ENCODE measurements around the gene KRTAP6-1.

KRTAP6-1 gene

GRCh38 chr21:30613836-30614235 lies at the start of gene KRTAP6-1:
TSS of gene KRTAP6-1 (minus strand) at chr21:30613930. CDS start at chr21:30613904, 26 bp downstream.
- peaks cover 18% of the 10 kb centered on the region for H3K9me3 Mint-ChIP-seq
- H3K27me3 Mint-ChIP-seq (ENCODE audit: low read depth) = no peaks in the 10 kb centered on the region
- H3K4me1 Mint-ChIP-seq (ENCODE audit: low read depth) = peaks cover 2% of the 10 kb centered on the region
- no peak within 1 kb of the TSS for H3K27ac Mint-ChIP-seq
- no peak within 1 kb of the TSS for H3K4me3 Mint-ChIP-seq
- no peak for DNase-seq (ENCODE audit: low spot score)
- no peaks in the 10 kb centered on the region for H3K36me3 Mint-ChIP-seq (ENCODE audit: low read depth)

DNA sequence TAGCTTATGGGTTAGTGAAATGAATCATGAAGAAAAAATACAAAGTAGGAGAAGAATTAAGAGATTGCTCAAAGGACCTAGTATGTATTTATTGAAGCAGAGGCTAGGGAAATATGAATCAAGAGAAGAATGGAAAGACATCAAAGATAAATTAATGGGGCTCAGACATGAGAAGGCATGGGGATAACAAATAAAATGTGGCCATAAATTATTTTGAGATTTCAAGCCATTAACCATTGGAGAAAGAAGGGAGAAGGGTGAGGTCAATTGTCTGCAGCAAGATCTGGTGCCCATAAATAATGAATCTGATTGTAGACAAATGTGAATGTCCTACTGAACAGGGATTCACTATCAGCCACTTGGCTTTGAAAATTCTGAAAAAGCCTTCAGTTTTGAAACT lies 39.2 kb upstream of the KRTAP6-1 start:
- H3K9me3 Mint-ChIP-seq = peaks cover 6% of the 10 kb centered on the region
- H3K27me3 Mint-ChIP-seq (ENCODE audit: low read depth) = peaks cover 15% of the 10 kb centered on the region
- no peak overlapping the region for H3K27ac Mint-ChIP-seq
- H3K4me1 Mint-ChIP-seq (ENCODE audit: low read depth) = no peaks in the 10 kb centered on the region
- H3K36me3 Mint-ChIP-seq (ENCODE audit: low read depth) = no peaks in the 10 kb centered on the region
- no peak overlapping the region for H3K4me3 Mint-ChIP-seq
- no peak for DNase-seq (ENCODE audit: low spot score)

DNA sequence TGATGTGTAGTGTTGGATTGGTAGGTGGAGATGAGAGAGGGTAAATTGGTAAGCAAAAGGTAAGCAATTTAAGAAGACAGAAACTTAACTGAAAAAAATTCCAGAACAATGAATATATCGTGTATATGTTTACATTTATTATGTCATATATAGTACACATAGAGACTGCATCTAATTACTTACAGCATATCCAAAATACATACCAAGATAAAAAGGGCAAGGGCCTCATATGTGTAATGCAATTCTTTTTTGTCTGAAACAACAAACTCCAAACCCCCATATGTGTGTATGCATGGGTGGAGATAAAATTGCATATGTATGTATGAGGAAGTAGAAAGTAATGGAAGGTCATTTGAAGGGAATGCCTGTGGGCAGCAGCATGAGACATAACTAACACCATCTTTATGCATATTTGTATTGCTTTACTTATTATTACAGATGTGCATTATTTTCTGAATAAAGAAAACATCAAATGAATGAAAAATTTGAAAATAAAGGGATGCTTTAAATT lies 33.2 kb upstream of the KRTAP6-1 start:
- Mint-ChIP-seq H3K9me3 (peaks cover 11% of the 10 kb centered on the region), H3K27ac (no peak overlapping the region), H3K27me3 (ENCODE audit: low read depth) (peaks cover 13% of the 10 kb centered on the region), H3K36me3 (ENCODE audit: low read depth) (no peaks in the 10 kb centered on the region), H3K4me3 (no peak overlapping the region), H3K4me1 (ENCODE audit: low read depth) (no peaks in the 10 kb centered on the region)
- no peak for DNase-seq (ENCODE audit: low spot score)

DNA sequence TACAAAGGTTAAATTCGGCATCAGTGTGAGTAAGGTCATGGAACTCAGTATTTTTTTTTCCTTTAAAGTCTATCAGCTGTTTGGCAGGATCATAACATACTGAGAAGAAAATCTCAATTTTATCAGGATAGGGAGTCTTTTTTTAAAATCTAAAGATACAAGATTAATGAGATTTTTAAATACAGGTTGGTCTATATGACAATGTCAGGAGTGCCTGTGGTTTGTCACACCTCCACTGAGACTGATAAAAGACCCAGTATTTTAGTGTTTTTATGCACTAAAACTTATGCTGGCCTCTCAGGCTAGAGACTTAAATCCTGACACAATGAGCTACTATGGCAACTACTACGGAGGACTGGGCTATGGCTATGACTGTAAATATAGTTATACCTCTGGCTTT lies 28.8 kb upstream of the KRTAP6-1 start, which contains the start of gene KRTAP20-3:
Gene KRTAP20-3, plus strand, starts transcription at position 301 of the 400 bp plus-strand sequence.
- H3K27me3 Mint-ChIP-seq (ENCODE audit: low read depth) = peaks cover 3% of the 10 kb centered on the region
- H3K9me3 Mint-ChIP-seq = peaks cover 5% of the 10 kb centered on the region
- no peak within 1 kb of the TSS for H3K4me3 Mint-ChIP-seq
- H3K27ac Mint-ChIP-seq = no peak within 1 kb of the TSS
- DNase-seq (ENCODE audit: low spot score) = no peak
- no peaks in the 10 kb centered on the region for H3K36me3 Mint-ChIP-seq (ENCODE audit: low read depth)
- H3K4me1 Mint-ChIP-seq (ENCODE audit: low read depth) = no peaks in the 10 kb centered on the region

- no peaks in the 10 kb centered on the region for H3K4me1 Mint-ChIP-seq (ENCODE audit: low read depth)
- H3K9me3 Mint-ChIP-seq = no peaks in the 10 kb centered on the region
- no peaks in the 10 kb centered on the region for H3K36me3 Mint-ChIP-seq (ENCODE audit: low read depth)
- DNase-seq (ENCODE audit: low spot score) = no peak
- no peaks in the 10 kb centered on the region for H3K27me3 Mint-ChIP-seq (ENCODE audit: low read depth)
- H3K27ac Mint-ChIP-seq = no peak overlapping the region
- H3K4me3 Mint-ChIP-seq = no peak overlapping the region
Measured at GRCh38 chr21:30638686-30639085, 25.0 kb upstream of the KRTAP6-1 start.

DNA sequence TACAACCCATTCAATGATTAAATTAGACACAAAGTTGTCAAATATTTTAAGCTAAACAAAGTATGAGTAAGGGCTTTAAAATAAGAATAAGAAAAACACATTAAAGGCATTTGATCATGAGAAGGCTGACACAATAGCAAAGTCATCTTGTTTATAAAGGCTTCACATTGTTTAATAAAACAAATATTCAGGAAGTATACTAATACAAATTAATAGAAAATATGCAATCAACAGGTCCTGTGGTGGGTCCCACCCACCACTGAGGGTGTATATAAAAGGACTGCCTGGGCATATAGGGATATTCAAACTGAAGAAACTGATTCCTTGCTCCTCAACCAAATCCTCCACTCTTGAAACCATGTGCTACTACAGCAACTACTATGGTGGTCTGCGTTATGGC lies 21.2 kb upstream of the KRTAP6-1 start, which contains the start of gene KRTAP20-2:
Gene KRTAP20-2, plus strand, starts transcription at position 301 of the 400 bp plus-strand sequence. Its CDS starts 58 bp downstream, at position 359.
- Mint-ChIP-seq H3K27me3 (ENCODE audit: low read depth) (no peaks in the 10 kb centered on the region), H3K4me1 (ENCODE audit: low read depth) (no peaks in the 10 kb centered on the region), H3K27ac (no peak within 1 kb of the TSS), H3K4me3 (no peak within 1 kb of the TSS), H3K9me3 (no peaks in the 10 kb centered on the region), H3K36me3 (ENCODE audit: low read depth) (no peaks in the 10 kb centered on the region)
- DNase-seq (ENCODE audit: low spot score) = no peak

GRCh38 chr21:30629200-30629599 lies 15.5 kb upstream of the KRTAP6-1 start:
- H3K4me3 Mint-ChIP-seq = no peak overlapping the region
- no peak overlapping the region for H3K27ac Mint-ChIP-seq
- no peak for DNase-seq (ENCODE audit: low spot score)
- no peaks in the 10 kb centered on the region for H3K27me3 Mint-ChIP-seq (ENCODE audit: low read depth)
- no peaks in the 10 kb centered on the region for H3K4me1 Mint-ChIP-seq (ENCODE audit: low read depth)
- H3K9me3 Mint-ChIP-seq = peaks cover 6% of the 10 kb centered on the region
- H3K36me3 Mint-ChIP-seq (ENCODE audit: low read depth) = no peaks in the 10 kb centered on the region

DNA sequence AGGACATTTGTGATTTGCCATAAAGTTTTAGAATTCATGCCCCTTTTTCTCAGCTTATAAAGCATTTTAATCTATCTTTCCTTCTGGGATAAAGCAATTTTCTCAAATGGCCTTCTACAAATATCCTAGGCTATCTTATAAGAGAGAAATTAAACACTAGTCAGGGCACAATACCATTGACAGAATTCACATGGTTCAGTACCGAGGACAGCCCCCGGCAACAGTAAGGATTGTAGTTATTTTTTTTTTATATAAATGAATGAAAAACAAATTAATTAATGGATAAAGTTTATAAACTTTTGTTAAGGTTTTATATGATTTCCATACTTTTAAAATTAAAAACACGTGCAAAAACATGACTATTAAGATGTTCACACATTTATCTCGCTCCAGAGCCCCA lies 14.4 kb upstream of the KRTAP6-1 start:
- no peak overlapping the region for H3K27ac Mint-ChIP-seq
- peaks cover 6% of the 10 kb centered on the region for H3K9me3 Mint-ChIP-seq
- H3K4me3 Mint-ChIP-seq = no peak overlapping the region
- no peaks in the 10 kb centered on the region for H3K27me3 Mint-ChIP-seq (ENCODE audit: low read depth)
- H3K36me3 Mint-ChIP-seq (ENCODE audit: low read depth) = no peaks in the 10 kb centered on the region
- no peak for DNase-seq (ENCODE audit: low spot score)
- no peaks in the 10 kb centered on the region for H3K4me1 Mint-ChIP-seq (ENCODE audit: low read depth)

DNA sequence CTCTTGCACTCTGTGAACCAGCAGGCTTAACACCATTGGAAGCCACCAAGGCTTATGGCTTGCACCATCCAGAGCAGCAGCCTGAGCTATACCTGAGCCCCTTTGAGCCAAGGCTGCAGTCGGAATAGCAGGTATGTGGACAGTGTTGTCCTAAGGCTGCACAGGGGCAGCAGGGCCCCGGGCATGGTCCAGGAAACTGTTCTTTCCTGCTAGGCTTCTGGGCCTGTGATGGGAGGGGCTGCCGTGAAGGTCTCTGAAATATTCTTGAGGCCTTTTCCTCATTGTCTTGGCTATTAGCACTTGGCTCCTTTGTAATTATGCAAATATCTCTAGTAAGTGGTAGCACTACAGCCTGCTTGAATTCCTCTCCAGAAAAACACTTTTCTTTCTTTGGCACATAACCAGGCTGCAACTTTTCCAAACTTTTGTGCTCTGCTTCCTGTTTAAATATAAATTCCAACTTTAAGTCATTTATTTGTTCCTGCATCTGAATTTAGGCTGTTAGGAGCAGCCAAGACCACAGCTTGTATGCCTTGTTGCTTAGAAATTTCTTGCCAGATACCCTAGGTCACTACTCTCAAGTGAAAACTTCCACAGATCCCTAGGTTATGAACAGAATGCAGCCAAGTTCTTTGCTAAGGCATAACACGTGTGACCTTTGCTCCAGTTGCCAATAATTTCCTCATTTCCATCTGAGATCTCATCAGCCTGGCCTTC lies 11.9 kb upstream of the KRTAP6-1 start:
- no peaks in the 10 kb centered on the region for H3K27me3 Mint-ChIP-seq (ENCODE audit: low read depth)
- no peaks in the 10 kb centered on the region for H3K4me1 Mint-ChIP-seq (ENCODE audit: low read depth)
- H3K9me3 Mint-ChIP-seq = peaks cover 6% of the 10 kb centered on the region
- no peaks in the 10 kb centered on the region for H3K36me3 Mint-ChIP-seq (ENCODE audit: low read depth)
- H3K4me3 Mint-ChIP-seq = no peak overlapping the region
- DNase-seq (ENCODE audit: low spot score) = no peak
- no peak overlapping the region for H3K27ac Mint-ChIP-seq

- H3K36me3 Mint-ChIP-seq (ENCODE audit: low read depth) = no peaks in the 10 kb centered on the region
Measured at GRCh38 chr21:30623362-30623761, 9.6 kb upstream of the KRTAP6-1 start.

GRCh38 chr21:30620522-30620921 lies 6.8 kb upstream of the KRTAP6-1 start, which contains the start of gene KRTAP20-4:
TSS of gene KRTAP20-4 (plus strand) at chr21:30620627.
- H3K27me3 Mint-ChIP-seq (ENCODE audit: low read depth) = no peaks in the 10 kb centered on the region
- no peak within 1 kb of the TSS for H3K4me3 Mint-ChIP-seq
- DNase-seq (ENCODE audit: low spot score) = no peak
- no peaks in the 10 kb centered on the region for H3K4me1 Mint-ChIP-seq (ENCODE audit: low read depth)
- no peaks in the 10 kb centered on the region for H3K9me3 Mint-ChIP-seq
- H3K27ac Mint-ChIP-seq = no peak within 1 kb of the TSS
- H3K36me3 Mint-ChIP-seq (ENCODE audit: low read depth) = no peaks in the 10 kb centered on the region

More at GRCh38 chr21:30623362-30623761, 9.6 kb upstream of the KRTAP6-1 start:
- H3K27ac Mint-ChIP-seq = no peak overlapping the region
- peaks cover 3% of the 10 kb centered on the region for H3K9me3 Mint-ChIP-seq
- DNase-seq (ENCODE audit: low spot score) = no peak
- H3K4me3 Mint-ChIP-seq = no peak overlapping the region
- H3K27me3 Mint-ChIP-seq (ENCODE audit: low read depth) = no peaks in the 10 kb centered on the region
- H3K4me1 Mint-ChIP-seq (ENCODE audit: low read depth) = no peaks in the 10 kb centered on the region

GRCh38 chr21:30620080-30620479 lies 6.3 kb upstream of the KRTAP6-1 start:
- Mint-ChIP-seq H3K36me3 (ENCODE audit: low read depth) (no peaks in the 10 kb centered on the region), H3K27me3 (ENCODE audit: low read depth) (no peaks in the 10 kb centered on the region), H3K9me3 (no peaks in the 10 kb centered on the region), H3K27ac (no peak overlapping the region), H3K4me3 (no peak overlapping the region), H3K4me1 (ENCODE audit: low read depth) (no peaks in the 10 kb centered on the region)
- DNase-seq (ENCODE audit: low spot score) = no peak

- DNase-seq (ENCODE audit: low spot score) = no peak
- peaks cover 2% of the 10 kb centered on the region for H3K4me1 Mint-ChIP-seq (ENCODE audit: low read depth)
- H3K27me3 Mint-ChIP-seq (ENCODE audit: low read depth) = no peaks in the 10 kb centered on the region
- H3K4me3 Mint-ChIP-seq = no peak within 1 kb of the TSS
- no peaks in the 10 kb centered on the region for H3K36me3 Mint-ChIP-seq (ENCODE audit: low read depth)
- H3K9me3 Mint-ChIP-seq = peaks cover 8% of the 10 kb centered on the region
- no peak within 1 kb of the TSS for H3K27ac Mint-ChIP-seq
Measured at GRCh38 chr21:30616125-30616524, 2.4 kb upstream of the KRTAP6-1 start, which contains the start of gene KRTAP20-1. TSS of gene KRTAP20-1 (plus strand) at chr21:30616425. CDS start at chr21:30616455, 30 bp downstream.

- Mint-ChIP-seq H3K27ac (no peak overlapping the region), H3K36me3 (ENCODE audit: low read depth) (no peaks in the 10 kb centered on the region), H3K4me3 (no peak overlapping the region), H3K9me3 (peaks cover 18% of the 10 kb centered on the region), H3K27me3 (ENCODE audit: low read depth) (no peaks in the 10 kb centered on the region), H3K4me1 (ENCODE audit: low read depth) (peaks cover 2% of the 10 kb centered on the region)
- no peak for DNase-seq (ENCODE audit: low spot score)
Measured at GRCh38 chr21:30615199-30615598, 1.5 kb upstream of the KRTAP6-1 start.

All from T-helper 2 cell treated with Interferon-gamma antibody and Interleukin-4, amounts not matched to agents 5 μg/mL and 100 μg/mL, for 36 hours (primary cell).